ENCODE results near the gene SEZ6L2.

SEZ6L2 gene

GRCh38 chr16:29904947-29905346 lies 5.6 kb upstream of the SEZ6L2 start:
- Mint-ChIP-seq H3K27me3 (peaks cover 7% of the 10 kb centered on the region), H3K36me3 (peaks cover 7% of the 10 kb centered on the region), H3K4me3 (no peak overlapping the region), H3K4me1 (peaks cover 11% of the 10 kb centered on the region), H3K27ac (no peak overlapping the region), H3K9me3 (no peaks in the 10 kb centered on the region)
- no peak for ATAC-seq (ENCODE audit: low read depth)
- DNase-seq (ENCODE audit: low spot score in 2 of 2): no peak

DNA sequence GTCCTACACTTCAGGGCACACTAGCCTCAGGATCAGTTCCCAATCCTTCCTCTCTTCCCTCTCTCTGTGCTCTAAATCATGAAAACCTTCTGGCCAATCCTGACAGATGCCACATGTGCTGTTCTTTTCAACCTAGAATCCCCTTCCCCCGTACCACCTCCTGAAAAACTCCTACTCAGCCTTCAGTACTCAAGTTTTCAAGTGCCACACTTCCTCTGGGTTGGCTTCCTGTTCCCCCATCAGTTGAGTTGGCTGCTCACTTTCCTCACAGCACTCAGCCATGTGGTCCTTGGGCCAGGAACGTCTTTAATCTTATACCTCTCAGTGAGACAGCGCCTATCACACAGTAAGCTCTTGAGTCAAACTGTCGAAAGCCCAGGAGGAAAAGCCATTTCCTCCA lies 4.2 kb upstream of the SEZ6L2 start:
- ATAC-seq (ENCODE audit: low read depth) (no peak), DNase-seq (ENCODE audit: low spot score in 2 of 2) (no peak)
- Mint-ChIP-seq H3K36me3 (peaks cover 6% of the 10 kb centered on the region), H3K4me3 (no peak overlapping the region), H3K4me1 (peaks cover 10% of the 10 kb centered on the region), H3K9me3 (no peaks in the 10 kb centered on the region), H3K27me3 (peaks cover 8% of the 10 kb centered on the region), H3K27ac (no peak overlapping the region)

- ATAC-seq (ENCODE audit: low read depth) (no peak), DNase-seq (ENCODE audit: low spot score in 2 of 2) (no peak)
- Mint-ChIP-seq H3K36me3 (peaks cover 6% of the 10 kb centered on the region), H3K27ac (no peak overlapping the region), H3K4me3 (no peak overlapping the region), H3K9me3 (no peaks in the 10 kb centered on the region), H3K4me1 (peaks cover 11% of the 10 kb centered on the region), H3K27me3 (peaks cover 22% of the 10 kb centered on the region)
Observed at GRCh38 chr16:29901607-29901945, 2.2 kb upstream of the SEZ6L2 start.

GRCh38 chr16:29900888-29901606 lies 1.7 kb upstream of the SEZ6L2 start:
- Mint-ChIP-seq H3K27me3 (peaks cover 25% of the 10 kb centered on the region), H3K27ac (no peak overlapping the region)
- DNase-seq (ENCODE audit: low spot score in 2 of 2): no peak

DNA sequence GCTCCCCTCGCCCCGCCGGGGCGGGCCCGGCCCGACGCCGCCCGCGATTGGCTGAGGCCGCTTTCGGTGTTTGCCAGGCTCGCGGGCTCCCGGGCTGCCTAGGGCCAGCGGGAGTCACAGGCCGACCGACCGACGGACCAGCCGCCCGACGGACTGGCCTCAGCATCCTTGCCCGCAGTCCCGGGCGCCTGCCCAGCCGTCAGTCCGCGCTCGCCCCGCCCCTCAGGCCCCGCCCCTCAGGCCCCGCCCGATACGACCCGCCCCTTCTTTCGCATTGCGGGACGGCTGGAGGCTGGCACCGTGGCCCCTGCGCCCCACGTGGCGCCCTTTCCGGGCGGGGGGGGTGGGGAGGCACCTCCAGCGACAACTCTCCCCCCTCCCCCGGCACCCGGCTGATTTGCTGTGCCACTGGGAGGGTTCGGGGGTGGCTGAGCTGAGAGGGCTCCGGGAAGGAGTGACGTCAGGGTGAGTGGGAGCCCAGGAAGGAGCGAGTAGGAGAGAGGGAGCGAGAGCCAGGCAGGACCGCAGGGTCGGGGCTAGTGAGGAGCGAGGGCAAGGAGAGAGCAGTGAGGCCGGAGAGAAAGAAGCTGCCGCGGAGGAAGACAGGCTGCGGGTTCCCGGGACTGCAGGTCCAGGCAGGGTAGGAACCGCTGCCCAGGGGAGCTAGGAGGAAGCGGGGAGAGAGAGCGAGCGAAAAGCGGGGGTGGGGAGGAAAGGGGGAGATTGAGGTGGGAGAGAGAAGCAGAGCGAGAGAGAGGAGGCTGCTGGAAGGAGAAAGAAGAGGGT lies 945 bp upstream of the SEZ6L2 start, which contains the start of gene ASPHD1:
Gene ASPHD1 (plus strand): TSS at position 387 of the 786 bp plus-strand sequence. CDS start 484 bp downstream, outside the sequence.
- ATAC-seq (ENCODE audit: low read depth) (peak; percentile 84), DNase-seq (ENCODE audit: low spot score in 2 of 2) (peak in 1 of 2 donors; percentile 89)
- Mint-ChIP-seq H3K36me3 (peaks cover 3% of the 10 kb centered on the region), H3K27ac (no peak within 1 kb of the TSS), H3K4me1 (peaks cover 11% of the 10 kb centered on the region), H3K9me3 (no peaks in the 10 kb centered on the region), H3K27me3 (peaks cover 25% of the 10 kb centered on the region), H3K4me3 (peak within 1 kb of the TSS; percentile 75)

More at GRCh38 chr16:29900888-29901606, 1.7 kb upstream of the SEZ6L2 start:
- H3K36me3 Mint-ChIP-seq: peaks cover 3% of the 10 kb centered on the region
- H3K4me1 Mint-ChIP-seq: peaks cover 11% of the 10 kb centered on the region
- no peak for ATAC-seq (ENCODE audit: low read depth)
- peak overlapping the region; percentile 75 for H3K4me3 Mint-ChIP-seq
- H3K9me3 Mint-ChIP-seq: no peaks in the 10 kb centered on the region

- H3K4me3 Mint-ChIP-seq: no peak overlapping the region
- H3K36me3 Mint-ChIP-seq: peaks cover 3% of the 10 kb centered on the region
- no peak for DNase-seq (ENCODE audit: low spot score in 2 of 2)
- peaks cover 28% of the 10 kb centered on the region for H3K27me3 Mint-ChIP-seq
- ATAC-seq (ENCODE audit: low read depth): no peak
- H3K27ac Mint-ChIP-seq: no peak overlapping the region
- H3K9me3 Mint-ChIP-seq: no peaks in the 10 kb centered on the region
- peaks cover 11% of the 10 kb centered on the region for H3K4me1 Mint-ChIP-seq
Observed at GRCh38 chr16:29898804-29899515, 390 bp downstream of the SEZ6L2 start.

GRCh38 chr16:29898135-29898803 lies 1.1 kb downstream of the SEZ6L2 start:
- ATAC-seq (ENCODE audit: low read depth): no peak
- no peak overlapping the region for H3K4me3 Mint-ChIP-seq
- DNase-seq (ENCODE audit: low spot score in 2 of 2): no peak
- H3K4me1 Mint-ChIP-seq: peaks cover 11% of the 10 kb centered on the region
- H3K27me3 Mint-ChIP-seq: peaks cover 28% of the 10 kb centered on the region
- H3K27ac Mint-ChIP-seq: no peak overlapping the region
- no peaks in the 10 kb centered on the region for H3K9me3 Mint-ChIP-seq
- H3K36me3 Mint-ChIP-seq: peaks cover 3% of the 10 kb centered on the region

DNA sequence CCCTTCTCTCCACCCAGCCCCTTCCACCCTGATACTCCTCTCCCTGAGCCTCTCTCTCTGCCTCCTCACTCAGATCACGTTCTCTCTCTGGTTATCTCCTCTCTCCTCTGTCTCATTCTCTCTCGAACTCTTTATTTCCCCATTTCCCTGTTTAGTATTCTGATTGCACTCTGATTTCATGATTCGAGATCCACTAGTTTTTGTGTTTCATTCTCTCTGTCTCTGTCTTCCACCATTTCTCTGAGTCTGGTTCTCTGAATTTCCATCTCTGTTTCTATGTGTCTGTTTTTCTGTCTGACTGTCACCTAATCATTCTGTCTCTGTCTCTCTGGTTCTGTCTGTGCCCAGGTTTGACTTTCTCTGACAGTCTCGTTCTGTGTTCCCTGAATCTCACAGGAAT lies 2.0 kb downstream of the SEZ6L2 start:
- DNase-seq (ENCODE audit: low spot score in 2 of 2) (no peak), ATAC-seq (ENCODE audit: low read depth) (no peak)
- Mint-ChIP-seq H3K4me1 (peaks cover 11% of the 10 kb centered on the region), H3K27ac (no peak overlapping the region), H3K27me3 (peaks cover 28% of the 10 kb centered on the region), H3K36me3 (peaks cover 3% of the 10 kb centered on the region), H3K9me3 (no peaks in the 10 kb centered on the region), H3K4me3 (no peak overlapping the region)

GRCh38 chr16:29896841-29897240 lies 2.5 kb downstream of the SEZ6L2 start:
- H3K9me3 Mint-ChIP-seq: no peaks in the 10 kb centered on the region
- DNase-seq (ENCODE audit: low spot score in 2 of 2): no peak
- peaks cover 27% of the 10 kb centered on the region for H3K27me3 Mint-ChIP-seq
- peaks cover 3% of the 10 kb centered on the region for H3K36me3 Mint-ChIP-seq
- H3K27ac Mint-ChIP-seq: no peak overlapping the region
- ATAC-seq (ENCODE audit: low read depth): no peak
- H3K4me3 Mint-ChIP-seq: no peak overlapping the region
- H3K4me1 Mint-ChIP-seq: peaks cover 11% of the 10 kb centered on the region

GRCh38 chr16:29894352-29894751 lies 5.0 kb downstream of the SEZ6L2 start:
- peaks cover 3% of the 10 kb centered on the region for H3K36me3 Mint-ChIP-seq
- H3K9me3 Mint-ChIP-seq: no peaks in the 10 kb centered on the region
- H3K4me1 Mint-ChIP-seq: peaks cover 4% of the 10 kb centered on the region
- no peak overlapping the region for H3K27ac Mint-ChIP-seq
- no peak overlapping the region for H3K4me3 Mint-ChIP-seq
- ATAC-seq (ENCODE audit: low read depth): no peak
- H3K27me3 Mint-ChIP-seq: peaks cover 21% of the 10 kb centered on the region
- DNase-seq (ENCODE audit: low spot score in 2 of 2): no peak

DNA sequence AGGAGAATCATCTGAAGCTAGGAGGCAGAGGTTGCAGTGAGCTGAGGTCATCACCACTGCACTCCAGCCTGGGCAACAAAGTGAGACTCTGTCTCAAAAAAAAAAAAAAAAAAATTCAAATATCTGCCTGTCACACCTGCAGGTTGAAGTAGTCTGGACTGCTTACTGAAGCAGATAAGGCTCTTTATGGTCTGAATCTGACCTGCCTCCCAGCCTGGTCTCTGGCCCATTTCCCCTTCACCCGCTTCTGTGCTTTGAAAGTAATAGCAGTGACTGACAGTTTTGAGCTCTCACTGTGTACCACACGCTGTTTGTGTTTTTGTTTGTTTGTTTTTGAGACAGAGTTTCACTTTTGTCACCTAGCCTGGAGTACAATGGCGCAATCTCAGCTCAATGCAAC lies 5.8 kb downstream of the SEZ6L2 start:
- no peak overlapping the region for H3K27ac Mint-ChIP-seq
- H3K9me3 Mint-ChIP-seq: no peaks in the 10 kb centered on the region
- DNase-seq (ENCODE audit: low spot score in 2 of 2): no peak
- H3K4me1 Mint-ChIP-seq: peaks cover 3% of the 10 kb centered on the region
- no peak overlapping the region for H3K4me3 Mint-ChIP-seq
- H3K27me3 Mint-ChIP-seq: peaks cover 22% of the 10 kb centered on the region
- ATAC-seq (ENCODE audit: low read depth): no peak
- peaks cover 3% of the 10 kb centered on the region for H3K36me3 Mint-ChIP-seq

GRCh38 chr16:29892458-29892813 lies 6.9 kb downstream of the SEZ6L2 start:
- ATAC-seq (ENCODE audit: low read depth): no peak
- H3K27ac Mint-ChIP-seq: no peak overlapping the region
- DNase-seq (ENCODE audit: low spot score in 2 of 2): no peak
- peaks cover 13% of the 10 kb centered on the region for H3K27me3 Mint-ChIP-seq
- H3K9me3 Mint-ChIP-seq: no peaks in the 10 kb centered on the region
- no peaks in the 10 kb centered on the region for H3K36me3 Mint-ChIP-seq
- no peak overlapping the region for H3K4me3 Mint-ChIP-seq
- H3K4me1 Mint-ChIP-seq: no peaks in the 10 kb centered on the region

GRCh38 chr16:29891525-29892457 lies 7.6 kb downstream of the SEZ6L2 start:
- Mint-ChIP-seq H3K27me3 (peaks cover 10% of the 10 kb centered on the region), H3K27ac (no peak overlapping the region), H3K4me3 (no peak overlapping the region), H3K36me3 (no peaks in the 10 kb centered on the region), H3K4me1 (no peaks in the 10 kb centered on the region), H3K9me3 (no peaks in the 10 kb centered on the region)
- ATAC-seq (ENCODE audit: low read depth) (no peak), DNase-seq (ENCODE audit: low spot score in 2 of 2) (no peak)
